NCI-H1417 (cell line): ENCODE data around the gene CLEC20A.

Experiments used
- DNase-seq, 3 experiments: peaks; one replicate each; lab custom pipeline; 2025; lab: John Stamatoyannopoulos, UW

CLEC20A gene

DNA sequence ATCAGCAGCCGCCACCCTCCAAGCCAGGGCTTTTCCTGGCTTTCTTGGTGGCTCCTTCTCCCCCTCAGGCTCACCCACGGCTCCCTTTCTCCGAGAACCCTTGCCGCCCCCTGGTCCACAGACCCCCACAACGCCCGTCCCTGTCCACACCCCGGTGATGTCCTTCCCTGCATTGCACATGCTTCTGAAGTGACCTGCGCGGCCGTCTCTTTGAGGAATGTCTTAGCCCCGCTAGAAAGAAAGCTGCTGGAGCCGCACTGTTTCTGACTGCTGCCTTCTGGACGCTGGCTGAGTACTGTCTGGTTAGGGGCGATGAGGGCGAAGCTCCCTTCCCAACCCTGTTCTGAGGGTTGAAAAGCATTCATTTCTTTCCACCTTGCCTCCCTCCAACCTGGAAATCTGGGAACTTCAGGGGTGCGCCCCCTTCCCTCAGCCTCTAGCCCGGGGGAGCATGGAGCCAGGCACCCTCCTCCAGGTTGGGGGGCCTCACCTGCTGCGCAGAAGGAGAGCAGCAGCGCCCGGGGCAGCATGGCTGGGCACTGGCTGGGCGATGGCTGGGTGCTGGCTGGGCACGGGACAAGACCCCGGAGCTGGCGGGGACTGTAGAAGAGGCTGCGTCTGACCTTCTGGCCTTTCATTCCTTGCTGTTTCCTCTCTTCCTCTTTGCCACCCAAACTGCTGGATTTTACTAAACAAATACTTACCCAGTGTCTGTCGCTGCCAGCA lies at the start of gene CLEC20A:
Gene CLEC20A, minus strand, starts transcription at position 555 of the 726 bp plus-strand sequence. Its CDS starts 25 bp downstream, at position 530.
- no peak for DNase-seq

DNA sequence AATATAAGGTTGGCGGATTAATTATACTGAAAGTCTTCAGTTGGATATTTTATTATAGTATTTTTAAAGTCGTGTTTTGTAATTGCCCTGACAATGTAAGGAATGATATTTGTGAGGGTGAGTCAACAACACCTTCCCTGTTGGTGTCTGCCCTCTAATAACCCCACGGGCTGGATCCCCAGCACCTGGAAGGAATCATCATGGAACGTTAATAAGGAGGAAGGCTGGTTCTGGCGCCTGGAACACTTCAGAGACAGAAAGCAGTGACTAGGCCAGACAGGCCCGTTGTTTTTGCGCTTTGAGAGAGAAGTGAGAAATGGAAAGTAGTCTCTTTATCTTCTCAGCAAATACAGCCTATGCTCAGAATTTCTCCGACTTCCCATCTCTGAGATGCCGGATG lies 47.8 kb upstream of the CLEC20A start:
- no peak for DNase-seq

DNA sequence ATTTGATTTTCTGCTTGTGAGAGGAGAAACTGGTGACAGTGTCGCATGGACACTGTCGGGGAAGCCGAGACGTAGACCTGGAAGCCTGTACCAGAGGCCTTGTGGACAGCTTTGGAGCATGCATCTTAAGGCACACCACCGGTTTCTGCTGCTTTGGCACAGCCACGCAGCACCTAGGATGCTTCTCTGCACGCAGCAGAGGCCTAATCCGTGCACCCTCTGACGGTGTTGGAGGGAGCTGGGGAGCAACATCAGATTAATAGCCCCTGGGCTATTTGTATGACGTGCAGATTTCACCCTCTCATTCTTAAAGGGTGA lies 46.5 kb upstream of the CLEC20A start:
- DNase-seq, result peak in 1 of 3 experiments; percentile 82

DNA sequence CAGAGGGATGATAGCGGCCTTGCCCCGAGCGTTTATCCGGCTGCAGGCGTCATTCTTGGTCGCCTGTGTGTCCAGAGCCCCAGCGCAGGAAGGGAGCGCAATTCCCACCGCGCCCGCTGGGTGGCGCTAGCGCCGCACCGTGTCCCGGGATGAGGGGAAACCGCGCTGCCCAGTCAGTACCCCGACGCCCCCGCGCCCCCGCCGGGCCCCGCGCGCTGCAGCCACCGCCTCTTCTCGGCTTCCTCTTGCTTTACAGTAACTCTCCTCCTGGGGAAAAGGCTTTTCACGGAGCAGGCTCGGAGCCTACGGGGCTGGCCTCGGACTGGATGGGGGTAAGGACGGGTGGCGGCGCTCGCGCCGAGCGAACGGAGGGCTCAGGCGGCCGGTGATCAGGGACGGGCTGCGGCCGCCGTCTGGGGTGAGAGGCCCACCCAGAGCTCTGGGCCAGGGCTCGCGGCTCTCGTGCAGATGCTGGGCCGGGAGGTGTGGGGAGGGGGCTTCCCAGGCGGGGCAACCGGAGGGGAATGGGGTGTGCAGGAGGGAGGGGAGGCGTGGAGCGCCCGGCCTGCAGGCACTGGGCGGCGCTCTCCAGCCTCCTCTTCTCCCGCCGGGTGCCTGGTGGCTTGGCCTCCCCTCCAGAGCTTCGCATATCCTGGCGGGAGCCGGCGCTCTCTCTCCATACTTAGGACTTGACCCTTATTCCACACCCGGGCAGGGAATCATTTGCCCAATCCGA lies 46.0 kb upstream of the CLEC20A start:
- peak; percentile 86 to 96 (median 89) for DNase-seq

DNA sequence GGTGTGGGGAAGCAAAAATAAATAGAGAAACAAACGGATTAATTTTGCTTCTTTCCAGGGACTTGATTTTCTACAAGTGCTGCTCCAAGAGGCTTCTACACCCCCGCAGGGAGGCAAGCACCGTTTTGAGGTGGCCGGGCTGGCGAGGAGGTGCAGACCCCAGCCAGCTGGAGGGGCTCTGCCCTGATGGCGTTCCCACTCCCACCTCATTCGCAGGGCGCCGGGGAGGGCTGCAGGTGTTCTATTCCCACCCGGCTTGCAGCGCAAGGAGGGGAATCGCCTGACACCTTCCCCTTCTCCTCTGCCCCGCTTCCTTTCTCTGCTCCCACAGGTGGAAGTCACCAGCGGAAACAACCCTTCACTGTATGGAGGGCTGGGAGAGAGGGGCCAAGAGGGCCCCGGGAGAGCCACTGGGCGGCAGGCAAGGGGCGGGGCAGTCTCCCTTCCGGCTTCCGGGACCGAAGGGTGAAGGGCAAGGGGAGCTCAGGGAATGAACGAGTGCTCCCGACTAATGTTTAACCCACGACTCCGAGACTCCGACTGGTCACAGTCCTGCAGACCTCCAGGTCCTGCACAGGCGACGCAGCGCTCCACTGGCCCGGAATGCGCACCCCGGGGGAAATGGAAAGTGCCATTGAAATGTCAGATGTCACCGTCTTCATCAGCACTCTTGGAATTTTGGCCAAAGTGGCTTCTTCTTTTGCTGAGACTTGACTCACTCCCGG lies 45.2 kb upstream of the CLEC20A start:
- peak; percentile 65 to 81 (median 73) for DNase-seq

DNA sequence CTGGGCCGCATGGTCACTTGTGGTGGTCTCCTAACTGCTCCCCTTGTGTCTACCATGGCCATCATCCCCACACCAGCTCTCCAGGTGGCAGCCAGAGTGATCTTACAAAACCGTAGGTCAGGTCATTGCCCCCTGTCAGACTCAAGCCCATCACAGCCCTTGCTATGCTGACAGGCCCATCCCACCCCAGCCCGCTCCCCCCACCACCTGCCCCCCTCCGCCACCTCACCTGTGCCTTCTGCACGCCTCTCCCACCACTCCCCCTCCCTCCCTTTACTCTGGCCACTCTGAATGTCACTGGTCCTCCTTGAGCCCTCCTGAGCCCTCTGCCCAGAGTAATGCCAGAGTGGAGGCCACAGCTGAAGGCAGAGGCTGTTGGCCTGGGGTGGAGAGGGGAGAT lies 44.6 kb upstream of the CLEC20A start:
- no peak for DNase-seq

DNA sequence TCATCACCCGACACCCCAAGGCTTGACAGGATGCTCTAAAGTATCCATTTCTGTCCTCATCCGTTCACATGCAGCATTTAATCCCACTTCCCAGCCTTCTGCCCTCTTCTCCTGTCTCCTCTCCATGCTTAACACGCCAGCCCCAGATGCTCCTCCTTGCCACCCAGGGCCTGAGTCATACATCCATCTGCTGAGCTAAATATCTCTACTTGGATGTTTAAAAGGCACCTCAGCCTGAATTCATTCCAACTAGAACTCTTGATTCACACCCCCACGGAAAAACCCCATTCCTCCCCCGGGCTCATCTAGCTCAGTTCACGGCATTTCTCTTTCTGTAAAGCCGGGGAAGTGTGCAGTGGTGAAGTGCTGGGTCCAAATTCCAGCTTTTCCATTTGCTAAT lies 43.9 kb upstream of the CLEC20A start:
- no peak for DNase-seq

DNA sequence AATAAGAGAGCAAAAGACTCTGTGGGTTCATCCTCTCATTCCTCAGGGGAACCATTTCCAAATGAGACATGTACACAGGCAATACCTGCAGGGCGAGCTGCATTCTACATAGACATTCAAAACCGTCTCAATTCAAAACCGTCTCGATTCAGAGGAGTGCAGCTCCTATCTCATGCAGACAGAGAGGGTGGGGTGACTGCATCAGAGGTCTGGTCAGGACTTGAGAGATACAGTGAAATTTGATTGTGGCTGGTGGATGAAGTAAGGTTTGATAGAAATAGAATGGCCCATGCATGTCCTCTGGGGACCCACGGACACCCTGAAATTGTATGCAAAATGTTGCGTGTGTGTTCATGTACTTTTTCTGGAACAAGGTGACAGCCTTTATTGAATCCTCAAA lies 43.4 kb upstream of the CLEC20A start:
- no peak for DNase-seq

DNA sequence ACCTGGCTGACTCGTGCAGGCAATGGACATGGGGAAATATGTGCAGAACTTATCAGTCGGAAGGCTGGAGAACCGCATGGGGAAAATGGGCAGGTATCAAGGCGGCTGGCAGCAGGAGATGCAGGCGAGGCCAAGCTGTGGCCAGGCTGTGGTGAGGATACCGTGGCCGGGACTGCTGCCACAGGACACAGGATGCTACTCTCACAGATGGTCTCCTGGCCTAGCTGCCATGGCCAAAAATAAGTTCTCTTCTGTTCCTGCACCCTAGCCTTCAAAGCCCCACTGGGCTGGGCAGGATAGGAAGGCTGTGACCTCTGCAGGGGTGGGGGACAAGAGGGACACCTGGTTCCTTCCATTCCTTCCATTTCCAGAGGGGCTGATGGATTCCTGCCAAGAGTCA lies 42.5 kb upstream of the CLEC20A start:
- DNase-seq, result no peak

DNA sequence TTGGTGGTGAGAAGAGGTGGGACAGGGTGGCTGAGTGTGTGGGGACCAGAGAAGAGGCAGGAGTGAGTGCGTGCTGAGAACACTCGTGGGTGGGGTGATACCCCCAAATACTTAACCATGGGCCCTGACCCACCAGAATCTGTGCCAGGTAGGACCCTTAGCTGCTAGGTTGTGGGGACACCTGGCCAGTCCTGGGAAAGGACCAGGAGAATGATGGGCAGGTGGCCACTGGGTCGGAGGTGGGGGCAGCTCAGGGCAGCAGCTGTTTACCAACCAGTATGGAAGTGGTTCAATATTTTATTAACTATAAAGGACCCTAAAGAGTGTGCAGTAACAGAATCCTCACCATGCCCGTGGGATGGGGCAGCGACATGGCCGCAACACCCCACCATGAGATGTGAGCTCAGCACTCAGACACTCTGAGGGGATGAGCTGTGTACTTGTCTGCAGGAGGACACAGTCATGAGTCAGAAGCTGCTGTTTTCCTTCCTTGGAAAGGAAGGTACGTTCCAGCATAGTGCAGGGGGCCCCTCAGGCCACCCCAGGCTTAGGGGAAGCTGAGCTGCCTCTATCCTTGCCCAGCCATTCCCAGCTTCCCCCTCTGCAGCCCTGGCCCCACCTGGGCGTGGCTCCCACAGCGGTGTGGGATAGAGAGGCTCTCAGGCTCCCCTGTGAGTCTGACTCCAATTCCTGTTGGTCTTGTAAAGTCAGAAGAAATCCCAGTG lies 41.6 kb upstream of the CLEC20A start:
- DNase-seq, result no peak

DNA sequence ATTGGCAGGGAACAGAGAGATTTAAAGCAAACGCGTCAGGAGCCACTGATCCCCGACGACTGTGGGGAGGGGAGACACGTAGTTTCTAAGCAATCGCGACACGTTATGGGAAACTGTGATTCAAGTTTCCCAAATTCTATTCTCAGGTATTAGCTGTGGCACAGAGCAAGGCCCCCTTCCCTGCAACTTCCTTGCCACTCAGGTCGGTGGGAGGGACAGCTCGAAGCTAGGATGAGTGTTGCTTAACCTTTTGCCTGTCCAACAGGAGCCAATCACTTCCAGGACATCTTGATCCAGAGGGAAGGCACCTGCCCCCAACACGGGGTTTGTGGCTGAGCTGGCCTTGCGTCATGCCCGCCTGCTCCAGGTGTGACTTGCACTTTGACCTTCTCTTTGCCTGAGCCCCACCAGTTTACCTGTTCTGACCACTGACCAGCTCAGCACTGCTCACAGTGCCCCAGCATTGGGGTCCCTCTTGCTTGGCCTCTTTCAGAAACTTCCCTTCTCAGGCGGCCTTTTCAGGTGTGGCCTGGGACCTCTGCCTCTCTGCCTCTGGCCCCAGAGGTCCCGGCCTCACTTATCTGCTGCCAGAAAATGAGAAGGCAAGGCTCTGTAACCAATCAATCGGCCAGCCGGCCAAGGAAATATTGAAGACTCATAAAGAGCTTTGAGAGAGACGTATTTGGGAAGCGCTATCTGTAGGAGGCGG lies 40.8 kb upstream of the CLEC20A start:
- DNase-seq, result no peak

DNA sequence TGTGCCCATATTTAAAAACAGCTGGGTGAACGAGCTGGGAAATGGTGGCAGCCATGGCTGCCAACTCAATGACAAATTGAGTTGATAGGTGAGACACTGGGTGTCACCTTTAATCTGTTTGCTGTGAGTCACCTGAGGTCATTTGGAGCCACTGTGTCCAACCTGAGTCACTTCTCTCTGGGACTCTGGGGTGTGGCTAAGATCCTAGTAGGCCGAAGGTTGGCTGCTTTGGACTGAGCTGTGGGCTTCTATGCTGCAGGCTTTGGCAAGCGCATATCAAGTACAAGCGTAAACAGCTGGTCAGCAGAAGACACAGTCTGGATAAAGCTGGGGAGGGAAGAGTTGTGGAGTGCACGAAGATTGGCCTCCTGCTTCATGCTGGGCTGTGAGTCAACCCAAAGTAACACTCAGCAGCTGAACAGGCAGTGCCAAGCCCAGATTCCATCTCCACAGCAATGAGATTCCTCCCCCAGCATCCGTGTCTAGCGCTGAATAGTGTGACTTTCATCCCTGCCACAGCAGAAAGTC lies 40.1 kb upstream of the CLEC20A start:
- no peak for DNase-seq

DNA sequence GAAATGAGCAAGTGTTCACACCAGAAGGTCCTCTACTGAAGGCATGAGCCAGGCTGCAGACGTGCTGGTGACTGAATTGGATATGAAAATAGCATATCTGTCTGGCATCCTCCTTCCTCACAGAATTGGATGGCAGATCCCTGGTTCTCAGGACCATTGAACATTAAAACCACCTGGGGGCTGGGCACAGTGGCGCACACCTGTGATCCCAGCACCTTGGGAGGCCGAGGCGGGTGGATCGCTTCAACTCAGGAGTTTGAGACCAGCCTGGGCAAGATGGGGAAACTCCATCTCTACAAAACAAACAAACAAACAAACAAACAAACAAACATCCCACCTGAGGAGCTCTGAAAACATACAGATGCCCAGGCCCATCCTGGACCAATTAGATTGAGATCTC lies 39.6 kb upstream of the CLEC20A start:
- no peak for DNase-seq

DNA sequence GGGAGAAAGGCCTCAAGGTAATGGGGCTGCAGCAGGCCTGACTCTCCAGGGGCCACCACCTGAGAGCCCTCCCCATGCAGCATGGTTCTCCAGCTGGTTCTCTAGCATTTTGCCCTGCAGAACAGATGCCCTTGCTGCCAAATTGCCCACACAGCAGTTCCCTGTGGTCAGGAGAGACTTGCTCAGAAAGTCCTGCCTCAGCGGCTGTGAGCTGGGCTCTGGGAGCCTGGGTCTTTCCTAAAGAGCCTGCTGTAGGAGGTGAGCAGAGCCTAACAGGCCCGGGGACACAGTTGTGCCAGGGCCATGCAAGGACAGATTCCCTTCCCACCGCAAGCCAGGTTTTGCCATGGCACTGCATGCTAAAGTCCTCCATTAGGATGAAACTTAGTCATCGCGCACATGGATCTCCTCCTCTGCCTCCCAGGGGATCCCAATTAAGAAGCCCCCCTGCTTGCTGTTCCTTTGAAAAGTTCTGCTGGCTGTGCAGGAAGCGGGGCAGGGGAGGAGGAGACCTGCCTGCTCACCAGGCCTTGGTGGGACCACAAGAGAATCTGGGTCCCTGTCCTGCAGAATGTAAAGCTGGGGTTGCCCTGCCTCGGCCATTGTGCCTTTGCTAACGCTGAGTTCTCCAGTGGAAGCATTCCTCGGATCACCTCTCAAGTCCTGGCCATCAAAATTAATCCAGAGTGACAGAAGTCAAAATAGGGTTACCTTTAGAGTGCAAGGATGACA lies 37.5 kb upstream of the CLEC20A start:
- no peak for DNase-seq

DNA sequence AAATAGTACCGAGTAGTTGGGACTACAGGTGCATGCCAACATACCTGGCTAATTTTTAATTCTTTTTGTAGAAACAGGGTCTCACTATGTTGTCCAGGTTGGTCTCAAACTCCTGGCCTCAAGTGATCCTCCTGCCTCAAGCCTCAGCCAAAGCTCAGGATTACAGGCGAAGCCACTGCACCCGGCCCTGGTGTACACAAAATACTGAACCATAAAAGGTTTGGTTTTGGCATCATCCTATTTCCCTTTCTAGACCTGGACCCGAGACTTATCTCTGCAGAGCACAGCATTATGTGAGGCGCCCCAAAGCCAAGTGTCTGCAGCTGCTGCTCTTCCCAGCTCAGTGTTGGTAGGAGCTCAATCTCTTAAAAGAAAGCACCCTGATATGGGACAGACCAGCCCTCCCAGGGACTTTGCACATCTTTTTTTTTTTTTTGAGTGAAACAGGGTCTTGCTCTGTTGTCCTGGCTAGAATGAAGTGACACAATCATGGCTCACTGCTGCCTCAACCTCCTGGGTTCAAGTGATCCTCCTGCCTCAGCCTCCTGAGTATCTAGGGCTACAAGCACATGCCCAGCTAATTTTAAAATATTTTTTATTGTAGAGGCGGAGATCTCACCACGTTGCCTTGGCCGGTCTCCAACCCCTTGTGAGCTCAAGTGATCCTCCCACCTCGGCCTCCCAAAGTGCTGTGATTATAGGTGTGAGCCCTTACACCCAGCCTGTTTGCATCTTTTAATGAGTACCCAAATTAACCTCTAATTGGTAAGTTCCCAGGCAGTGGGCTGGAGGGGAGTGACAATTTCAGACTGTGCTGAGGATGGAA lies 36.6 kb upstream of the CLEC20A start:
- peak in 1 of 3 experiments; percentile 21 for DNase-seq

DNA sequence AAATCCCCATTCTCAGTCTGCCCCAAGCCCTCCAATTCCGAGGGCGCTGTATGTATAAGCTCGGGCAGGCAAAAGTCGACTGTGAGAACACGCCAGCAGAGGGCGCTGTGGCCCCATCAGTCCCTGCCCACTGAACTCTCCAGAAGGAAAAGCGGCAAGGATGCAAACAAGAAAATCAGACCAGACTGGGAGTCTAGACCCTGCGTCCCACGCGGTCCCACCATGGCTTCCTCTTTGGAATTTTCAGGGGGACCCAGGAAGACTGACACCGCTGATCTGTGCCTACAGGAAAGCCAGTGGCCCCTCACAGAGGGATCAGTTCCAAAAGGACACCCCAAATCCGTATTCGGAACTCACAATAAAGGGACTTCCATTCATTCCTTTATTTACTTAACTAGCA lies 35.6 kb upstream of the CLEC20A start:
- peak; percentile 70 to 94 (median 87) for DNase-seq

DNA sequence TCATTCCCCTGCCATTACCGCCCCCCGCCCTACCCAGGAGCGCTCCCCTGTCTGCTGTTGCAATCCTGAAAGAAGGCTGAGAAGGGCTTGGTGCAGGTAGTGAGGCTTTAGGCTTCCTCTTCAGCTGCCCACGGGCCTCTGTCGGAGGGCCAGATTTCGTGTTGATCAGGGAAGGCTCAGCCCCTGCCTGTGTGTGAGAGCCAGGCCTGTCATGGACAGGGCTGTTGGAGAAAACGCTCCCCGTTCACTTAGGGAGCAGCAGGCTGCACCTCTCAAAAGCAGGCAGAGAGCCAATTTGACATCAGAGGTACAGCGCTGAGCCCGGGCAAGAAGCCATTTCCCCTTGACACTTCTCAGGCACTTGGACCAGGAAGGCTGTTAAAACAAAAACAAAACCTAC lies 35.1 kb upstream of the CLEC20A start:
- DNase-seq, result peak in 1 of 3 experiments; percentile 77

DNA sequence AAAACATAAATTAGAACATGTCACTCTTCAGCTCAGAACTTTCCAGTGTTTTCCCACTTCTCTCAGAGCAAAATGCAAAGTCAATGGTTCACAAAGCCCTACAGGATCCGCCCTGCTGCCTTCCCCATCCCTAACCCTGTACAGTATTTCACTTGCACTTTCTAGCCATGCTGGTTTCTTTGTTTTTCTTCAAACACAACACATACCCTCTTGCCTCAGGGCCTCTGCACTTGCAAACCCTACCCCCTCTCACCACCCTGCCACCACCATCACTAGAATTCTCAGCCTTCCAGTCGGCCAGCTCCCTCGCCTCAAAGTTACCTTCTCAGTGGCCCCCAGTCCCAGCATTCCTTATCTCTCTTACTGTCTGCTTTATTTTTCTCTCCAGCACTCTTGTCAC lies 33.7 kb upstream of the CLEC20A start:
- no peak for DNase-seq

DNA sequence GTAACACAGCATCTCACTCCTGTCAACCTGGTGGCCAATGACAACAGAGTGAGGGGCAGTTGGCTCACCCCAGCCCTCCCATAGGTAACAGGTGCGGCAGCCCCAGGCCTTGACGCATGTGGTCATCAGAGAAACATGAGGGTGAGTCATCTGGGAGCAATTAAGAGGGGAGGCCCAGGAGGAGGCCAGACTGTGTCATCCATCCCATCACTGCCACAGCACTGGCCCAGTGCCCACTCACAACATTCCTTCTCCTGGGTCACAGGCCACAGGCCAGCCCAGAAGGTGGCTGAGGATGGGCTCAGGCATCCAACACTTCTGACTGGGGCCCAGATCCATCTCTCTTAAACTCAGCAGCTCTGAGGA lies 33.3 kb upstream of the CLEC20A start:
- DNase-seq, result peak in 1 of 3 experiments; percentile 17
